Activated naive CD8-positive, alpha-beta T cell treated with anti-CD3 and anti-CD28 coated beads for 36 hours (primary cell): ENCODE measurements around the gene TMEM86A. TPM values are rescaled to one million over a fixed set of nuclear protein-coding genes. Genes with fewer than 3 reads are reported as not detected.

Source experiments
- DNase-seq: peaks from one replicate; pipeline ENCODE4 v3.0.0; 2021
- H3K27ac Mint-ChIP-seq: one replicate; pipeline ENCODE4 v1.8.0; 2022; ENCODE audit warnings: mild to moderate bottlenecking, moderate library complexity, mixed read lengths
- H3K27me3 Mint-ChIP-seq: one replicate; pipeline ENCODE4 v1.8.0; 2022; ENCODE audit warnings: mild to moderate bottlenecking, mixed read lengths
- H3K36me3 Mint-ChIP-seq: one replicate; pipeline ENCODE4 v1.8.0; 2021; ENCODE audit warnings: mild to moderate bottlenecking, mixed read lengths
- H3K4me1 Mint-ChIP-seq: one replicate; pipeline ENCODE4 v1.8.0; 2021; ENCODE audit warnings: mixed read lengths
- H3K4me3 Mint-ChIP-seq: one replicate; pipeline ENCODE4 v1.8.0; 2022; ENCODE audit warnings: mild to moderate bottlenecking, moderate library complexity, mixed read lengths
- H3K9me3 Mint-ChIP-seq: one replicate; pipeline ENCODE4 v1.8.0; 2022; ENCODE audit warnings: mixed read lengths
- total RNA-seq, 2 experiments: library from RNA; stranded (reverse); gene quantifications; one replicate each; pipeline ENCODE4 v1.2.3, GENCODE V29; 2021

Gene TMEM86A
- total RNA-seq, 2 experiments from 2014 or later: 0.25 to 0.52 TPM

DNA sequence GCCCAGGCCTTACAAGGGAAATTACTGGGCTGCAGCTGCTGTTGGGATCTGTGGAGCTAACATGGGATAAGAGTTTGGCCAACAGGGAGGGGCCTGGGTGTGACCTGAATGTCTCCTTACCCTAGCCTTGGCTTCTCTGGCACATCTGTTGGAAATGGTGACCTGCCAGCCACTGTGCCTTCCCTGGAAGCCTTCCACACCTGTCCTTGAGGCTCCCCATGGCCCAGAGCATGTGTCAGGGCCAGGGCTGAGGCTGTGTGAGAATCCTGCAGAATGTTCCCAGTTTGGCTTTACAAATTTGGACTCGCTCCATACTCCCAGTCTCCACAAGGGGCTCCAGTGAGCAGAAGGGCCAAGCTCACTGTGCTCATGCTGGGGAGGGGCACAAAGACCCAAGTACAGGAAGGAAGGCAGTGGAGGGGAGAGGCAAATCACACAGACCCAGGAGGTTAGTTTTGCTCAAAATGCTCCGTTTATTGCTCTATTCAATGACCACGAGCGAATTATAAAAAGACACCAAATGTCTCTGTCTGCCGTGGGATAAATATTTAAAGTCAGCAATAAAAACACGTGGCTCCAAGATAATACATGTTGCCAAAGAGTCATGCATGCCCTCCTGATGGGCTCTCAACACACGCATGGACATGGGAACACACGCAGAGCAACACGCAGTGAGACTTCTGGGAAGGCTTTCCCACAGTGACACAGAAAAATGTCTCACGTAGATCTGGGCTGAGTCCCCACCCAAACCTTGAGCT is 29.1 kb downstream of the TMEM86A start:
- H3K27ac Mint-ChIP-seq: no peak overlapping the region
- peak; percentile 39 for DNase-seq
- H3K4me3 Mint-ChIP-seq: no peak overlapping the region
- no peaks in the 10 kb centered on the region for H3K9me3 Mint-ChIP-seq
- no peaks in the 10 kb centered on the region for H3K36me3 Mint-ChIP-seq
- H3K4me1 Mint-ChIP-seq: peaks cover 8% of the 10 kb centered on the region
- H3K27me3 Mint-ChIP-seq: no peaks in the 10 kb centered on the region

DNA sequence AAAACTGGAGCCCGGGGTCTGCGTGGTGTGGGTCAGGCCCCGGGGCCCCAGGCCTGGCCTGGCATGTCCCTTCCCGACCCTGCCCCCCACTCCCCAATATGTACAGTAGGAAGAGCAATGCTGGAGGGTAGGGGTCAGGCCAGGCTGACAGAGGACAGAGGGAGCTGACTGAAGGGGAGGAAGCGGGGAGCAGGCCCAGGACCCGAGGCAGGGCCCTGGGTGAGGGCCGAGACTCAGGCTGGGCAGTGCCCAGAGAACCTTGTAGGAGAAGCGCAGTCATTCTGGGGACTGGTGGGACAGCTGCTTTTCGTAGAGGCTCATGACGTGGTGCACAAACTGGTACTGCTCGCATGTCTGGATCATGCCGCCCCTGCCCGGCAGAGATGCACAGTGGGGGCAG is 30.1 kb downstream of the TMEM86A start:
- Mint-ChIP-seq H3K9me3 (no peaks in the 10 kb centered on the region), H3K4me3 (no peak overlapping the region), H3K36me3 (no peaks in the 10 kb centered on the region), H3K4me1 (peaks cover 8% of the 10 kb centered on the region), H3K27ac (no peak overlapping the region), H3K27me3 (no peaks in the 10 kb centered on the region)
- DNase-seq: no peak

DNA sequence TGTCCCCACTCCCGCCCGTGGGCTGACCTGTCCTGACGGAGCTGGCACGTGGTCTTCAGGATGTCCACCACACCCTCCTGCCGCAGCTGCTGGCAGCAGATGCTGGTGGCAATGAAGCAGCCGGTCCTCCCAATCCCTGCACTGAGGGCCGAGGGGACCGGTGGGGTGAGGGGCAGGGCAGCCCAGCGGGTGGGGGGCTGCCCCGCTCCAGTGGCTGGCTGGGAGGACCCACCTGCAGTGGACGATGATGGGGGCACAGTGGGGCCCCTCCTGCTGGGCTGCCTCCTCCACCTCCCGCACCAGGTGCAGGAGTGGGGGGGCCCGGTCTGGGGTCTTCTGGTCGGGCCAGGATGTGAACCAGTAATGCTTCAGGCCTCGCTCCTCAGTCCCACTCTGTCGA is 30.8 kb downstream of the TMEM86A start:
- peaks cover 8% of the 10 kb centered on the region for H3K4me1 Mint-ChIP-seq

DNA sequence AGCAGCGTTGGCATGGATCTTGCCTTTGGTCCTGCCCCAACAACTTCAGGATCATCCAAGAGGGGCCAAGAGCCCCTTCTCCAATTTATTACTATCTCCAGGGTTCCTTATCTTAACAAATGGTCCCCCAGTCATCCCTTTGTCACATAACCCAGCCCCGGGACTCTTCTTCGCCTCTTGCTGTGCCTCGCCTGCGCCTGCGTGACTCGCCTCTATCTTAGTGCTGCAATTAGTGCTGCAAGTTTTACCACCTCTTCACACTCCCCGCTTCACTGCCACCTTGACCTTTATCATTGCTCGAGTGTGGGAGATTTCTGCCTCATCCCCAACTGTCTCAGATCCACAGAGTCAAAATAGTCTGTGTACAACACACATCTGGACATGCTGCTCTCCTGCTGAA is 31.4 kb downstream of the TMEM86A start:
- H3K4me3 Mint-ChIP-seq: no peak overlapping the region
- H3K9me3 Mint-ChIP-seq: no peaks in the 10 kb centered on the region
- H3K4me1 Mint-ChIP-seq: peaks cover 8% of the 10 kb centered on the region
- no peak overlapping the region for H3K27ac Mint-ChIP-seq
- no peaks in the 10 kb centered on the region for H3K27me3 Mint-ChIP-seq
- no peak for DNase-seq
- no peaks in the 10 kb centered on the region for H3K36me3 Mint-ChIP-seq

More for the DNA sequence above, 30.8 kb downstream of the TMEM86A start:
- no peak overlapping the region for H3K4me3 Mint-ChIP-seq
- no peaks in the 10 kb centered on the region for H3K9me3 Mint-ChIP-seq
- H3K27me3 Mint-ChIP-seq: no peaks in the 10 kb centered on the region
- no peak overlapping the region for H3K27ac Mint-ChIP-seq
- H3K36me3 Mint-ChIP-seq: no peaks in the 10 kb centered on the region
- no peak for DNase-seq

DNA sequence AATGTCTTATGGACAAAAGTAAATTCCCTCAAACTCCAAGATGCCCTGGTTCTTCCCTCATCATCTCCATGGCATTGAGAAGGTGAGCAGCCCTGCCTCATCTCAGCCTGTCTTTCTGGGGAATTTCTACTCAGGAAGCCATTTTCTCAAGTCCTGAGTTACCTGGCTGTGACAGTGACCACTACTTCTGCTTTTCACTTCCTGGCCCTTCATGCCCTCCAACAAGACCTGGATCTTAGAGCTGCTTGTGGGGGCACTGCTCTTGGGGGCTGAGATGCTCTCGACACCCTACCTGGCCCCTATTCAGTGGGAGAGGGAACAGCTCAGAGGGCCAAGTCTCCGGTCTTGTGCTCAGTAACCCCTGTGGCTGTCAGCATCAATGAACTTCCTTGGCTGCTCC is 32.9 kb downstream of the TMEM86A start:
- Mint-ChIP-seq H3K36me3 (no peaks in the 10 kb centered on the region), H3K27ac (no peak overlapping the region), H3K4me3 (no peak overlapping the region), H3K27me3 (no peaks in the 10 kb centered on the region), H3K9me3 (no peaks in the 10 kb centered on the region), H3K4me1 (peaks cover 8% of the 10 kb centered on the region)
- no peak for DNase-seq

DNA sequence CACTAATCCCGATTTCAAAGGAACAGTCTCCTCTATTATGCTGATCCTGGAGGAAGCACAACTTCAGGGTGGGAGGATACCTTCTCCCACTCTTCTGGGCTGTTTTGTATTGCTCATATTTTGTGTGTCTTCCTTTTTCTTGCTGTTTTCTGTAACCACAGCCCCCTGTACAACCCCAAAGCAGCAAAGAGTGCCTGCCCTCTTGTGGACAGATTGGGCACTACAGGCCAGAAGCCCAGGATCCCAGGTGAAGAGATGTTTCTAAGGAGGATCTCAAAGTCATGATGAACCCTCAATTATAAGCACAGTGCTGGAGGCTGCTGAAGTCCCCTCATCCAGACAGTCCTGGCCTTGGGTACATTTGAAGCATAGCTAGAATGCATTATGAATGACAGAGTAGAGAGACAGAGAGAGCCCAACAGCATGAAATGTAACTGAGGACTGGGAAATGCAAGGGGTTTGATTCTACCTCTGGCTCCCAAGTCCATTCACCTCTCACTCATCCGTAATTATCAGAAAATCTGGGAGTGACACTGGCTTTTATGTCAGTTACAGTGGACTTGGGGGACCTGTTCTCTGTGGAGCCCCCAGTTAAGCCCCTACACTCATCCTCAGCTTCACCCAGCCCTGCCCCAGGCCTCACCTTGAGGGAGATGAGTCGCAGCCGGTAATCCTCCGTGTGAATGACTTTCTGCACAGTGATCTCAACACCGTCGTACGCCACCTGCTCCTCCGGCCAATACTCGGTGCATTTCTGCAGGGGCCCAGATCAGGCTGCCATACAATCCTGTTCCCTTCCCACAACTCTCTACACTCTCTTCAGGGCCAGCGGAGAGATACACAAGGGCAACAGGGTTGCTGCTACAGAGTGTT is 33.6 kb downstream of the TMEM86A start:
- no peaks in the 10 kb centered on the region for H3K9me3 Mint-ChIP-seq

DNA sequence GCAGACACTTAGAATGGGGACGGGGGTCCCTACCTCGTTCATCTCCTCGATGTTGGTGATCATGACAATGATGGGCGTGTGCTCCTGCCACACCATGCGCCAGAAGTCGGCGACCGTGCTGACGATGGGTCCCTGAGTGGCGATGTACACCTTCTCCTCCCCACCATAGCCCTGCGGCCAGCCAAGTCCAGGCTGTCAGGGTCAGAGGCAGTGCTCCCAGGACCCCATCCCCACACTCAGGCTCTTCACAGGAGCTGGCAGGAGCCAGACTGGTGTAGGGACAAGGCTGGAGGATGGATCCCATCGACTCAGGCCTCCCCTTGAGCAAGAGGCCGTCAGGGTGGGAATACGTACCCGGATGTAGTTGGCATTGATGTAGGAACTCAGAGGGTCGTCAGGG is 34.6 kb downstream of the TMEM86A start:
- H3K4me3 Mint-ChIP-seq: no peak overlapping the region
- H3K9me3 Mint-ChIP-seq: no peaks in the 10 kb centered on the region
- H3K36me3 Mint-ChIP-seq: no peaks in the 10 kb centered on the region

More for the DNA sequence above, 33.6 kb downstream of the TMEM86A start:
- Mint-ChIP-seq H3K36me3 (no peaks in the 10 kb centered on the region), H3K27ac (no peak overlapping the region), H3K4me3 (no peak overlapping the region), H3K4me1 (peaks cover 8% of the 10 kb centered on the region), H3K27me3 (no peaks in the 10 kb centered on the region)
- peak; percentile 63 for DNase-seq

DNA sequence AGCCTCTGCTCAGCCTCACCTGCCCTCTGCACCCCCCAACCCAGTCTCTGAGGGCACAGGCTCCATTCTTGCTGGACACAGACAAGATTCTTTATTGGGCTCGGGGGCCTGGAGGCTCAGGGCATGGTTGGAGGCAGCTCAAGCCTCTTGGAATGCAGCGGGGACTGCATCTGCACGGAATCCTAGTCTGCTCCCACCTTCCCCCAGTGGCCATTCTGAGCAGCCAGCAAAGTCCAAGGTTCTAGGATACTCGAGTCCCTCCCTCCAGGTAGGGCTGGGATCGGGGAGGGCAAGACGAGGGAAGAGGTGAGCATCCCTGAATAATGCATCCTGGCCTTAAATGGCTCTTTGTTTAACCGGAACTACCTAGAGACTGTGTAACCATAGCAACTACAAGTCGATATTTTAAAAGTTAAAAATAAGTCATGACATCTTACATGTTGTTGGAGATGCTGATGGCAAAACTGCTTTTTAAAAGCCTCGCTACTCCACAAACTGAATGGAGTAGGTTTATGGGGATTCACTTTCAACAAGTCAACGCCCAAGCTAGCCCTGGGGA is 38.1 kb downstream of the TMEM86A start:
- Mint-ChIP-seq H3K4me3 (no peak overlapping the region), H3K36me3 (no peaks in the 10 kb centered on the region), H3K27ac (no peak overlapping the region), H3K9me3 (no peaks in the 10 kb centered on the region), H3K4me1 (peaks cover 2% of the 10 kb centered on the region), H3K27me3 (no peaks in the 10 kb centered on the region)
- no peak for DNase-seq

More for the DNA sequence above, 34.6 kb downstream of the TMEM86A start:
- no peak overlapping the region for H3K27ac Mint-ChIP-seq
- H3K27me3 Mint-ChIP-seq: no peaks in the 10 kb centered on the region
- peaks cover 4% of the 10 kb centered on the region for H3K4me1 Mint-ChIP-seq
- DNase-seq: no peak

DNA sequence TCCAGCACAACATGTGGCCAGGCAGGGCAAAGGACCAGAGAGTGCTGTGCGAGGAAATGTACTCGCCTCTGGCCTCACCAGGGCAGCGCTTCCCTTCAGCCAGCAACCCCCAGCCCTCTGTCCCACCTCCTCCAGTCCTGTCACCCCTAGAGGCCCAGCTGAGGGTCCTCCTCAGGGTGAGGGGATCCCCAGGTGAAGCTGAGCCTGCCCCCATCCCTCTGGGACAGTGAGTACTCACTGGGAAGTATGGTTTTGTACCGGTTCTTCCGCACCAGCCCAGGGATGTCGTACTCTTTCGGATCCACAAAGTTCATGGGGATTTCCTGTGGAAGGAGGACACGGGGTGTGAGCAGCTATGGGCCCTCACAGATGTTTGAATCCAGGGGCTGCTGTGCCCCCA is 39.1 kb downstream of the TMEM86A start:
- Mint-ChIP-seq H3K27me3 (no peaks in the 10 kb centered on the region), H3K9me3 (no peaks in the 10 kb centered on the region), H3K27ac (no peak overlapping the region), H3K4me3 (no peak overlapping the region), H3K36me3 (no peaks in the 10 kb centered on the region), H3K4me1 (no peaks in the 10 kb centered on the region)
- DNase-seq: no peak

DNA sequence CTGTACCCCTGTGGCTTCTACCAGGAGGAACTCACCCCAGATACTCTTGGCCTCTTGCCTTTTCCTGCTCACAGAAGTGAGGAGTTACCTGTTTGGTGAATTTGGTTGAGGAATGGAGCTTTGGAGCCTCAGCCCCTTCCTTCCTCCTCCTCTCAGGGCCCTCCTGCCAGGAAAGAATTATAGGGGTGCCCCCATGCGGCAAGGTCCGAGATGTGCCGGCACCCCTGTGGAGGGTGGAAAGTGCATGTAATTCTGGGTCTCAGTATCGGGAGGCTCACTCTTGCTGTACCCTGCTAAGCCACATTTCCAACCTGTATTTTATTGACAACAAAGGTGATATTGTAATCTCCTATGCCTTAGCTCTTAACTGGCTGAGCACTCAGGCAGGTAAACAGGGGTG is 41.1 kb downstream of the TMEM86A start:
- no peak overlapping the region for H3K4me3 Mint-ChIP-seq
- H3K9me3 Mint-ChIP-seq: no peaks in the 10 kb centered on the region
- no peak overlapping the region for H3K27ac Mint-ChIP-seq
- DNase-seq: no peak
- H3K36me3 Mint-ChIP-seq: no peaks in the 10 kb centered on the region
- no peaks in the 10 kb centered on the region for H3K4me1 Mint-ChIP-seq
- no peaks in the 10 kb centered on the region for H3K27me3 Mint-ChIP-seq

DNA sequence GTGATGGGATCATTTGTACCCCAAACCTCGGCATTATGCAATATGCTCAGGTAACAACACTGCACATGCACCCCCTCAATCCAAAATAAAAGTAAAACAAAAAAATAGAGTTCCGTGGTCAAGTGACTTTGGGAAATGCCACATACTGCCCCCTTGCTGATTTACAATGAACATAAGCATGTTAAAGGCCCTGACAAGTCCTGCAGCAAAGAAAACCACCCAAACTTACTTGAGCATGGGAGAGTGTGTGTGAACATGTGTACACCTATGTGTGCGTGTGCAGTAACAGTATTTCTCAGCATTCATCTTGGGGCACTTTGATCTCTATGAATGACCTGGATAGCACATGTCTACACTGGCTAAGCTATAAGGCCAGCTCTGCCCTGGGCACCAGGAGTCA is 43.2 kb downstream of the TMEM86A start:
- no peak overlapping the region for H3K4me3 Mint-ChIP-seq
- no peak for DNase-seq
- H3K27me3 Mint-ChIP-seq: no peaks in the 10 kb centered on the region
- no peaks in the 10 kb centered on the region for H3K36me3 Mint-ChIP-seq
- no peaks in the 10 kb centered on the region for H3K9me3 Mint-ChIP-seq
- no peak overlapping the region for H3K27ac Mint-ChIP-seq
- no peaks in the 10 kb centered on the region for H3K4me1 Mint-ChIP-seq

DNA sequence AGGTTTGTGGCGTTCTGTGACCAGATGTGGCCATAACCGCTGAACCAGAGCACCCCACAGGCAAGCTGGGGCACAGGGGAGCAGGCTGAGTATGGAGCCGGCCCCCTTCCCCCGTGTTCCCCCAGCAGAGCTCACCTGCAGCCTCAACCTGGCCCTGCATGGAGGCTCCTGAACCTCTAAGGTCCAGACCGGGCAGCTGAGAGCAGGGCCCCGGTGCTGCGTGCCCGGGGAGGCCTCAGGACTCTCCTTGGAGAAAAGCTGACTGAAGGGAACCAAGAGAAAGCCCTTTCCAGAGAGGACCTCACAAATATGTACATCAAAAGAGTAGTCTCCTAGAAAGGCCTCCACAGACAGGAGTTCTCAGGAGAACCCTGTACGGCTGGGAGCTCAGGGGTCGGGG is 44.8 kb downstream of the TMEM86A start:
- no peak overlapping the region for H3K27ac Mint-ChIP-seq
- DNase-seq: no peak
- no peaks in the 10 kb centered on the region for H3K27me3 Mint-ChIP-seq
- H3K9me3 Mint-ChIP-seq: no peaks in the 10 kb centered on the region
- no peaks in the 10 kb centered on the region for H3K4me1 Mint-ChIP-seq
- H3K36me3 Mint-ChIP-seq: no peaks in the 10 kb centered on the region
- no peak overlapping the region for H3K4me3 Mint-ChIP-seq

DNA sequence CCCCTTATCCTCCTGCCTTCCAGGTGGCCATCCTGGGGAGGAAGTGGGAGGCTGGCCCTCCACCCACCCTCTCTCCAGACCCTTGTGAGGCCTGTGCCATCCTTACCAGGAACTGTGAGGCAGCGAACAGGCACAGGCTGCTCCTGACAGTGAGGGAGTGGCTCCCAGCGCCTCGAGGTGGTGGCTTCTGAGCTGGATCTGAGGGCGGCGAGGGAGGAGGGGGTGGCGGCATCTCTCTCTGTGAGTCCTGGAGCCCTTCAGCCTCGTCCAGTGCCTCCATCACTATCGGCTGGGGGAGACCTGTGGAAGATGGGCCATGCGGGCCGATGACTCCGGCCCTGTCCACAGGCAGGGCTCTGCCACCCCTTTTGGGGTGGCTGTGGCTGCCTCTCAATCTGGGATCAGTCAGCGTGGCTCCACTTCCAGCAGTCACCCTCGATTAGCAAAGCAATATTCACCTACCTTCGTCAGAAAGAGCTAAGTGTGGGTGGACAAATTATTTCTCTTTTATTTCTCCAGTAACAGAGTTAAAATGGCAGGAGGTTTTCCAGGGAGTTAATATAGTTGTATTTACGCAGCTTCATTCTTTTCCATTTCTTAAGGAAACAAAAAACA is 45.4 kb downstream of the TMEM86A start:
- Mint-ChIP-seq H3K27me3 (no peaks in the 10 kb centered on the region), H3K9me3 (no peaks in the 10 kb centered on the region), H3K4me1 (no peaks in the 10 kb centered on the region), H3K36me3 (no peaks in the 10 kb centered on the region), H3K27ac (no peak overlapping the region), H3K4me3 (no peak overlapping the region)
- DNase-seq: no peak

DNA sequence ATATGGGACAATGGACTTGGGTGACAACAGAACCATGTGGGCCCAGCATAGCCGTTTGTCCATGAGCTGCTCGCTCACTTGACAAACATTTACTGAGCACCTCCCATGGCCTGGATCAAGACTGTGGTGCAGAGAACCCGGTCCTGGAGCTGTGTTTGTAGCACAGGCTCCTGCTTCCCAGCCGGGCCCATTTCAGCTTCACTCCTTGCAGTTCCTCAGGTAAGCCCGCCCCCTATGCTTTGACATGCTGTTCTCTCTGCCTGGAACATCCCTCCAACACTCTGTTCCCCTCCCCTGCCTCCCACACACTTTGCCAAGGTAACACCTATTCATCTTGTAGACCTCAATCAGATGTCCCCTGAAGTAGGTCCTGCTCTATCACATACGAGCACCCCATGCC is 46.7 kb downstream of the TMEM86A start:
- Mint-ChIP-seq H3K36me3 (no peaks in the 10 kb centered on the region), H3K9me3 (no peaks in the 10 kb centered on the region), H3K4me1 (no peaks in the 10 kb centered on the region), H3K4me3 (no peak overlapping the region), H3K27me3 (no peaks in the 10 kb centered on the region), H3K27ac (no peak overlapping the region)
- no peak for DNase-seq

DNA sequence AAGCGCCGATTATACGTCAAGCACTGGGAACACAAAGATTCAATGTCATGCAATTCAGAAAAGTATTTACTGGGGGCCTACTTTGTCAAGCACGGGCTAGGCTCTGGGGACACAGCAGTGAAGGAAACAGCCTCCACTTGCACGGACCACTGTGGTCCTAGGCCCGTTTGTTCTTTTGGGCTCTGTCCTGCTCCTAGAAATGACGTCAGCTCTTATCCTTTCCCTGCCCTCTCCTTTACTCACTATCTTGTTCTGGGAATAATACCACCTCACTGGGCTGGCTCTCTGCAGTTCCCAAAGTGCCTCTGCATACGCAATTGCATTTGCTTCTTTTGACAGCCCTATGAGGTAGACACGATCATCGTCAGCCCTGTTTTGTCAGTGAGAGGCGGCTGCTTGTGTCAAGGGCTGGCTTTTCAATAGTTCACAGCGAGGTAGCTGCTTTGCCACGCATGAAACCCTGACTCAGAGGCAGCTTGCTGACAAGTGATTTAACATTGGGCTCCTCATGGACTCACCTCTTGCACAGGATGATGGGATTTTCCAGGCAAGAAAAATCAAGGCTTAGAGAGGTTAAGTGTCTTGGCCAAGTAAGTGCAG is 50.3 kb downstream of the TMEM86A start:
- H3K4me3 Mint-ChIP-seq: no peak overlapping the region
- H3K4me1 Mint-ChIP-seq: no peaks in the 10 kb centered on the region
- no peak for DNase-seq
- no peaks in the 10 kb centered on the region for H3K9me3 Mint-ChIP-seq
- H3K27me3 Mint-ChIP-seq: peaks cover 10% of the 10 kb centered on the region
- H3K36me3 Mint-ChIP-seq: no peaks in the 10 kb centered on the region
- H3K27ac Mint-ChIP-seq: no peak overlapping the region
